GM19043 (cell line): ENCODE results near the gene RPP25L.

Experiments
- ATAC-seq: cut with Tn5 transposase; IDR thresholded peaks from one replicate; pipeline ENCODE4 v1.9.1; 2021; ENCODE audit warnings: low read depth; ENCODE audit not compliant: unreplicated experiment

RPP25L gene

DNA sequence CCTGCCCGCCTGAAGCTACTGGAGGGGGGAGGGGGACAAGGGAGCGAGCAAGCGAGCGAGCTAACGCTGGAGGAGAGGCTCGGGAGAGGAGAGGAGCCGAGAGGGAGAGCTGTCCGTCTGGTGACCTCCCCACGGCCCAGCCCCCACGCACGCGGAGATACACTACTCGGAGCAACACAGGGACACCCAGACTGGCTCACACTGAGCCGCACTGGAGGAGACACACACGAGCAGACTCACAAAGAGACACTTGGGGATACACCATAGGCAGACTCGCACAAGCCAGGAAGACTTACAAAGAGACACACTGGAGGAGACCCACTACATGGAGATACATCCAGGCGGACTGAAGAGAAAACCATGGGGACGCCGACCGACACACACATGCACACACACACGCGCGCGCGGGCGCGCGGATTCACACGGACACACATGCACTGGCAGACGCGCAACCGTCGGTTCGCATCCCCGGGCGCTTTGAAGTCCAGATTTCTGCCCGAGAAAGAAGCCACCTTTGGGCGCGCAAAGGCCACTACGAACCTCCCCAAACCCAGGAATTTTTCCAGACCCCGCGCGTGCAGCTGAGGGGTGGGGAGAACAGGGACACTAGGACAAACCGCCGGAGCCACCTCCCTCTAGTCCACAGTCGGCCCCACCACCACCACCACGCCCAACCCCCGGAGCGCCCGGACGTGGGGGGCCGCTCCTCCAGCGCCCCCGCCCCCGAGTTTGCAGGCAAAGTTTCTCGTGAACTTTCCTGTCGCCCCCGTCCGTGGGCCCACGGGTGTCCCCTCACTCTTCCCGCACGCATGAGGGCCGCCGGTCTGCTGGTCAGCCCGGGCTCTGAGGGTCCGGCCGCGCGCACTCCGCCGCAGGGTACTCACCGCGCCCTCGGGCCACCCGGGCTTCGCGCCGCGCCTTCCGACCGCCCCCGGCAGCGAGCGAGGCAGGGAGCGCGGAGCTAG lies 22.9 kb downstream of the RPP25L start:
- ATAC-seq: no peak

DNA sequence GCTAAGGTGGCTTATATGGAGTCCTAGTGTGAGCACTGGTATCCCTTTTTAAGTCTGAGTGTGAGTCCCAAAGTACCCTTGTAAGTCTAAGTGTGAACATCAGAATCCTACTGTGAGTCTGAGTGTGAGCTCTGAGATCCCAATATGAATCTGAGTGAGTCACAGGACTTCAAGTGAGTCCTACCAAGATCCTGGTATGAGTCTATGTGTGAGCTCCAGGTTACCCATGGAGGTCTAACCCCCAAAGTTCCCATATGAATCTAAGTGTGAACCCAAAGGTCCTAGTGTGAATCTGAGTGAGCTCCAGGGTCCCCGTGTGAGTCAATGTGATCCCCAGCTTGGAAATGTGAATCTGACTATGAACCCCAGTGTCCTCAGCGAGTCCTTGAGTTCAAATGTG lies 24.6 kb downstream of the RPP25L start:
- ATAC-seq: no peak

DNA sequence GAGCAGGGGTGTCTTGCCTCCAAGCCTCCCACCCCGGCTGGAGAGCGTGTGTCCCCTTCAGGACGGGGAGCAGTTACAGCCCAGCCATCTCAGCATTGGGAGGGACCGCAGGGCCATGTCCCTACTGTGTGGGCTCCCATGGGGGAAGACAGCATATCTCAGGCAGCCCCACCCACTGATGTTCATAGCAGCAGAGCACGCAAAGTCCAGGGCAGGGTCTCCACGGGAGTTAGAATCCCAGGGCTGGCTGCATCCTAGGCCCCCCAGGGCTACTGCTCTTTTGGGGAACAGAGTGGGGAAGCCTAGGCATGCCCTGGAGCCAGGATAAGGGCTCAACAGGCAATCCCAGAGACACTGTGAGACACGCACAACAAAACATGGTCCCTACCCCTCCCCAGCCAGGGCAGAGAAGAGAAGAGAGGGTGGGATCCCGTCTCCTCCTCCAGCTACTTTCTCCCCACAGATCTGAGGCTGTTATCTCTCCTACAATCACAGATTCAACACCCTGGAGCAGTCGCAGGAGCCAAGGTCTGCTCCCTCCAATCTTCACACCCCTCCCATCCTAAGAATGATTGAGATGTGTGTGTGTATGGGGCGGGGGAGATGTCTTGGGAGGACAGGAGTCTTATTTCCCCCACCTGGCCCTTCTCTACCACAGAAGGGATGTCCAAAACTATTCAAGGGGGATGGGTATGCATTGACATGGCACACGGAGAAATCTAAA lies 25.8 kb downstream of the RPP25L start:
- ATAC-seq: no peak

DNA sequence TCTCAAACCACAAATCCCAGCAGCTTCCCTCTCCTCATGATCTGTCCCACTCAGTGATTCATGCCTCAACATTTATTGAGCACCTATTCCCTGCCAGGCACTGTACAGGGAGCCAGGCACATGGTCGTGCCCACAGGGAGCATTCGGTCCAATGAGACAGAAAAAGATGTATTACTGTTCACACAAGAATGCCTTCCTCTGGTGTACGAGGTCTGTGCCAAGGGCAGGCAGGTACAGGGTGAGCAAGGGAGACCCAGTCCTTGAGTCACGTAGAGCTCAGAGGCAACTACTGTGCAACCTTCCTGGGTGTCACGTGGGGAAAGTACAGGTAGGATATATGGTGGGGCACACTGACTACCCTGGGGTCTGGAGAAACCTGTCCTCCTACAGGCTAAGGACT lies 26.9 kb downstream of the RPP25L start:
- ATAC-seq: no peak

DNA sequence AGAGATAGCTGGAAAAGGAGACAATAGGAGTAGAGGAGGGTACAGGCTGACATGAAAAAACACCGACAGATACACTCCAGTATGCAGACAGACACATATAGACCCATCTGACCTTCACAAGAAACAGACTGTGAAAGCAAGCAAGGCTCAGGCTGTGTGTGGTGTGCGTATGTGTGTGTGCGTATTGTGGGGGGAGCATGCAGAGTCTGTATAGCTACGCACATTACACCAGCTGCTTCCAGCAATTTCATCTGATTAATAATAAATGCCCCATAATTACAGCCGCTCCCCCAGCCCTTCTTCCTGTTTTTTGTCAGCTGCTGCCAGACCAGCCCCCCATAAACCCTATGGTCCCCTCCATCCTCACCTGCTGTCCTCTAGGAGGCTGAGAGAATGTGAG lies 29.1 kb downstream of the RPP25L start:
- no peak for ATAC-seq

DNA sequence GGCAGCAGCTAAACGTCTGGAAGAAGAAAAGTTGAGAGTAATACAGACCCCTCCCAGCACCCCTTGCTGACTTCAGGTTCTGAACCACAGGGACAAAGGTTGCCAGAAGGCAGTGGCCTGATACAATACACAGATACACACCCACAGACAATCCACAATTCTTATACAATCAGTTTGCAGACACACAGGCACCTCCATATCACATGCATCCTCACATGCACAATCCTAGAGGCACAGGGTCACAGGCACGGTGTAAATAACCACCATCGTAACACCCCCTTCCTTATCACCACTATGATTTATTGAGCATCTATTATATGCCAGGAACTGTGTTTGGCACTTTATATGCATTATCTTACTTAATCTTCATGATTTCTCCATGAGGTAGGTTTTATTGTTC lies 30.6 kb downstream of the RPP25L start:
- no peak for ATAC-seq

DNA sequence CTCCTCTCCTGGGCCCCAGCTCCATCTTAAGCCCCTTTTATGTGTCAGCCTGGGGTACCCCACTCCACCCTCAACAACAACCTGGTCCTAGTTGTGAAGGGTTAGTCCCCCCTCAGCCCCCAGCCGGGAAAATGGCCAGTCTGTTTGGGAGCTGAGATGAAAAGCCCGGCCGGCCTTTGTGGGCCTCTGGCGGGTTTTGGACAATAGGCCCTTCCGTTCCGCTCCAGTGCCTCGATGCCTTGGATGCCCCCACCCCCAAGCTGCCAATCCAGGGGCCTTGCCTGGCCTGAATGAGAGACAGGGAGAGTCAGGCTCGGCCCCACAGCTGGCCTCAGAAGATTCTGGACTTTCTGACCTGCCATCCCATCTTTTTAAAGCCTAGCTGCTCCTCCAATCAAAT lies 31.5 kb downstream of the RPP25L start:
- ATAC-seq: no peak

DNA sequence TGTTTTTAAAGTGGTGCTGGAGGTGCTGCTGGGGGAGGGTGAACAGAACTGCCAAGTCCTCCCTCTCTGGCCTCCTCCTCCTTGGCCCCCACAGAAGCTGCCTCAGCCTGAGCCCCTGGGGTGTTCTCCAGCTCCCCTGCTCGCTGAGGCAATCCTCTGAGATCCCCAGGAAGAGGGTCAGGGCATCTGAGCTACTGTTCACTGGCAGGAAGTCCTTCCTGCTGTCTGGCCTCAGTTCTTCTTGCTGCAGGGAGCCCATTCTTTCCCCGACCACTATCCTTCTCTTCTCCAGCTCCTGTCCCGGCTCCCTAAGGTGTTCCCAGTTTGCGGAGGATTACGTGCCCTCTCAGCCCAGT lies 32.1 kb downstream of the RPP25L start:
- ATAC-seq: no peak

DNA sequence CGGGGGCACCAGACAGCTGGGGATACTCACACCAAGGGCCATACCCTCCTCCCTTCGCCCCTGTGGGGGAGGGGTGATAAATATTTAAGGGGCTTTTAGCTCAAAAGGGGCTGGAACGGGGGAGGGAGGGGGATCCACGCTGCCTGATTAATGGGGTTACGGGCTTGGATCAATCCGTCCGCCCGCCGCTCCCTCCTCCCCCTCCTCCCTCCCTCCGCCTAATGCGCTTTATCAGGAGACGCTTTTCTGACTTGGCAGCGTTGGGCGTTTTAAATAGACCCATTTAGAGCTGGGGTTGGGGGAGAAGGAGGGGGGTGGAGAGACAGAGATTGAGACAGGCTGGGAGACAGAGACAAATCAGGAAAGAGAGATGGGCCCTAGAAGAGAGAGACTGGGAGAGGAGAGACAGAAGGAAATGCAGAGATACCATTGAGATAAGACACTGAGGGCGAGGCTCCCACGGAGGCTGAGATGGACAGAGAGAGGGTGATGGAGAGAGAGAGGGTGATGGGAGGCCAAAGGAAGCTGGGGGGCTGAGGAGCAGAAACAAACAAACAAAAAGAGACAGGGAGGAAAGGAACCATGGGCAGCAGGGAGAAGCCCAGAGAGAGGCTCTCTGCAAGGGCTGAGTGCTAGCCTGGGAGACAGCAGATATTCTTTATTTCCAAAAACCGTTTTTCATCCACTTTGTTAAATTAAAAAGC lies 32.6 kb downstream of the RPP25L start:
- ATAC-seq: no peak

DNA sequence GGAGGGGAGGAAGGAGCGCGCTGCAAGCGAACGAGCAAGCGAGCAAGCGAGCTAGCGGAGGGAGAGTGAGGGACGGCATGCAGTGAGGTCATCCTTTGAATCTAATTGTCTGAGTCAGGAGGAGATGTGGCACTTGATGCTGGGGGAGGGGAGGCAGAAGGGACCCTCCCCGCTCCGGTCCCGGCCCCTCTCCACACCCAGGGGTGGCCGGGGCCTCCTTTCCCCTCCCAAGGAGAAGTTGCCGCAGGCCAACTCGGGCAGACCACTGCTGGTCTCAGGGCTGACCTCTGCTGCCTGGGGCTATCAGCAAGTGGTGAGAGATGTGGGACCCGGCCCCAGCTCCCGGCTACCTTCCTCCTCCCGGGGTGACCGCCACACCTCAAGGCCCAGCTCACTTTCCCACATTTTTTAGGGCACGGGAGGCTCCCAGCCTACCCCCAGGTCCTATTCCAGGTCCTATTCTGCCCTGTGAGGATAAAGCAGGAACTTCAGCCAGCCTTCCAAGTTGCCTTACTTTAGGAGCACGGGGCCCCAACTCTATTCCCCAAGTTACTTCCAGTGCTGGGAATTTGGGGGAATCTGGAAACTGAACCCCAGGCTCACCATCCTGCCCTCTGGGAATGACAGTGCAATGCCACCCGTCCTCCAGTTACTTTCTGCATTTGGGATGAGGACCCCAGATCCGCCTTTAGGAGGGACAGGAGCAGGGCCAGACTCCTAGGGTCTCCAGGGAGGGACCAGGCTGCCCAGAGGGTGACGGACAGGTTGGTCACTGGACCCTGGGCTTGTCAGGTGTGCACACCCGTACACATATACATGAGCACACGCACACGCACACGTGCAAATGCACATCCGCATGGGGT lies 33.4 kb downstream of the RPP25L start:
- no peak for ATAC-seq

DNA sequence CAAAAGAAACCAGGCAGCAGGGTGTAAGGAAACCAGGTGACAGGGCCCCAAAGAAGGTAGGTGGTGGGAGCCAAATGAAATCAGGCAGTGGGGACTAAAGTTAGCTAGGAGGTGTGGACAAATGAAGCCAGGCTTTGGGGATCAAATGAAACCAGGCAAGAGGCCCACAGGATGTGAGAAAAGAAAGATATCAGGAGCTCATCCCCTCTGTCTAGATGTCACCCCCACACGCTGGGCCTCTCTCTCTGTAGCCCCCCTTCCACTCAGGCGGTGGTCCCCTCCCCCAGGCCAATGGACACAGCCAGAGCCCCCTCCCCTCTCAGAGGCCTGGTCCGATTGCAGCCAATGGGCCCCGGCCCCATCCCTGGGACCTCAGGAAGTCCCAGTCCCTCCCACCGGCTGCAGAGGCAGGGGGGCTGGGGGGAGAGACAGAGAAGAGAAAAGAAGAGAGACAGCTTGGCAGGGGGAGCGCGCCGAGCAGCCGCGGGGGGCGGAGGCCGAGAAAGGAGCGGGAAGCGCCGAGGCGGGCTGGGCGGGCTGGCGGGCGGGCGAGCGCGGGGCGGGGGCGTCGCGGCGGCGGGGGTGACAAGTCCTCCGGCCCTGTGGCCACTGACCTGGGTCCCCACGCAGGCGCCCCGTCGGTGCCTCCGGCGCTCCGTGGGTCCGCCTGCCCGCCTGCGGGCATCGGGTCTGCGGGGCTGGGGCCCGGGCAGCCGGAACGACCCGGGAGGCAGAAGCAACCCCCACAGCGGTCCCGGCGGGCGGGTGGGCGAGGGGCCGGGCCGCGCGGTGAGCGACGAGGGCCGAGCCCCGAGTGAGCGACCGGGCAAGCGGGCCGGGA lies 34.3 kb downstream of the RPP25L start:
- ATAC-seq: no peak

DNA sequence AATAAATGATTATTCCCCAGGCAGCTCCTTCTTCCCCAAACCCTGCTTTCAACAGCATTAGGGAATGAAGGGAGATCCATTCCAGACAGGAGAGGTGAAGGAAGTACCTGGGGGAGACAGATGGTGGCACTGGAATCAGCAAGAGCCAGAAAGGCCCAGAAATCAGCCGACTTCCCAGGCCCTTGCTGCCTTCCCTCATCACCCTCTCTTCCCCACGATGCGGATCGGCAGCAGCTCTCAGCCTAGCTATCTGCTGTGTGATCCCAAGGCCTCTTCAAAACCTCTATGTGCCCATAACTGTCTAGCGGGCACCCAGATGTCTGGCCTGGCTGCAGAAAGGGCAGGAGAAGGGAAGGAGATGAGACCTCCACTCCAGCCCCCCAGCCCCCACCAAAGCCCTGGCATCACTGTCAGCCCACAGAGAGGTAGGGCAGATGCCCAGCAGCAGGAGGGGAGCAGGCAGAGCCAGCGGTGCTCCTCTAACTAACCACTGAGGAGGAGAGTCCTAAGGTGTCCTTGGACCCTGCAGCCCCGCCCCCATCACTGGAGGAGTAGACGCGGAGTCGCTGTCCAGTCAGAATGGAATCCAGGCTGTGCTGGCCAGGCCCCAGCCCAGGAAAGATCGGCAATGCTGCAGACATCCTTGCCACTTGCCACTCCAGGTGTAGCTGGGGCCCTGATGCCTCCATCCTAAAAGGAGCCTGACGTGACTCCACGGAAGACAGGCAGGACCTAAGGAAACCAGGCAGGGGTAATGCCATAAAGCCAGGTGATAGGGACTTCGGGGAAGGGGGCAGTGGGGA lies 35.1 kb downstream of the RPP25L start:
- no peak for ATAC-seq

DNA sequence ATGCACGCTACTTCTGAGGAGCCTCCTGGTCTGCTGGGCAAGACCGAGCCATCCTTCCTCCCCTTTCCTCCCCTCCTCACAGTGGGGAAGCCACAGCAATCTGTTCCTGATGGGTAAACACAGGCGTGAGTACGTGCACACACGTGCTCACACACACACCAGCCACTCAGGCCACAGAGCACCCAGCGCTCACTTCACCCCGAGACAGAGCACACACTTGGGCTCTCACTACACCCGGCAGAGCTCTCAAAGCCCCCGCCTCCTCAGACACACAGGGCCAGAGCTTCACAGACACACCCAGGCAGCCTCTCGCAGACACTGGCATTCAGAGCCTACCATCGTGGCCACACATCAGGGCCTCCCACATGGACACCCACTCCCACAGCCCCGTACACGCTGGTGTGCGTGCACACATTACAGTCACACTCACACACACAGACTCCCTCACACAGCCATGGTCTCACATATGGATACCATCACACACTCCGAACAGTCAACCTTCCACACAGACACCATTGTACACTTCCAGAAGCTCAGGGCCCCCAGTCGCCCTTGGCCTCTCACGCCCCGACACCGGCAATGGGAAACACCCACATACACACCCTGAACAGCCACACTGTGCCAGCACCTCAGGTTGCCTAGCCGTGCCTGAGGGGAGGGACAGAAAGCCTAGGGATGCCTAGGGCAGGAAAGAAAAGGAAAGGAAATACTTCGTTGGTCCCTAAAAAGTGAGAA lies 35.9 kb downstream of the RPP25L start:
- no peak for ATAC-seq

DNA sequence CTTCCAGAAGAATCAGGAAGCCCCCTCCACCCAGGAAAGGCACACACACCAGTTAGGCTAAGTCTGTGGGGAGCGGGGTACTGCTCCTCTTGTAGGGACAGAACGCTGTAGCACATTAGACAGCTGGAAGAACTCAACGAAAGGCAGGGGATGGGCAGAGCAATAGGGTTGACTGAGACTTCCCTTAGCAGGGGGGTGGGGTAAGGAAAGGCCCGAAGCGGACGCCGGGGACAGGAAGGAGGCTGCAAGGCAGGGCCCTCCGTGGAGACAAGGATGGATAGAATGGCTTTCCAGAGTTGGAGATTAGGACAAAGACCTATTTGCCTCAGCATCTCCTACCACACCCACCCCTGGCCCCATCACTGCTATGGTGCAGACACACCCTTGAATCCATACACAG lies 36.7 kb downstream of the RPP25L start:
- no peak for ATAC-seq

DNA sequence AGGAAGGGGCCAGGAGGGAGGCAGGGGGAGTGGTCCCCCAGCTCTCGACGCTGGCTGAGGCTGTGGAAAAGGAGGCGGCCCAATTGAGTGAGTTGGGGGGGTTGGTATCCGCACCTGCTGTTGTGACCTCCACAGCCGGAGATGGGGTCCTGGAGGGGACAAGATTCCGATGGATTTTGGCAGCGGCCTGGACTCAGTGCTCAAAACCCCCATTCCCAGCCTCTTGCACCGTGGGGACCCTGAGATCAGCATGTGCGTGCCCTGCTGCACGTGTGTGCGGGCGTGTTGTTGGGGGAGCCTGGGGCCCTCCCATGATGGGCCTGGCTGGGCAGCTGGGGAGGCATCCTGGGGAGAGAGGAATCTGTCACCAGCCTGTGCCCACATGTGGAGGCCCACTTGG lies 37.3 kb downstream of the RPP25L start:
- ATAC-seq: no peak

DNA sequence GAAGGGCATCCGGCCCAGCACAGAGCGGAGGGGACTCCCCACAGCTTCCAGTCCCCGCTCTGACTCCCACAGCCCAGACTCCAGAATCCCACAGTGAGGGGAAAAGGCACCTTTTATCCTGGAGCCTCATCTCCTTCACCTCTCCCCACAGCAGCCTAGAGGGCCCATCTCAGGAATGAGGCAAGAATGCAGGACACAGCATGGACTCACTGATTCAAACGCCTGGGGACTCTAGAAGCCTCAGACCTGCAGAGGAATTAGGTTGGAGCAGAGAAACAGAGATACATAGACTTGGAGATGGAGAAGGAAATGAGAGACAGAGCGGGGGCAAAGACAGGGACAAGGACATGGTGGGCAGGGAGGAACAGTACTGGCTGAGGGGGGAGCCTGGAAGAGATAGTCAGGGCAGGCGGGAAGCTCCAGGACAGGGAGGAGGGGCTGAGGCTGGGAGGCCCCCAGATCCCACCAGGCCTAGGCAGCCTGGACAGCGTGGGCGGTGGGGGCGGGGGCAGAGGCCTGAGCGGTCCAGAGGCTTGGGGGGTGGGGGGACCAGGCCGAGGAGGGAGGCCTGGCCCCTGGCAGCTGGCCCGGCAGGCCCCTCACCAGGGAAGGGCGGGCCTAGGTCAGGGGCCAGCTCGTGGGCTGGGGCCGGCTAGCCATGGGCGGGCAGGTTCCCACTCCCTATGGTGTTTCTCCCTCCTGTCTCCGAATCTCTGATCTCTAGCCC lies 38.1 kb downstream of the RPP25L start:
- ATAC-seq: no peak

DNA sequence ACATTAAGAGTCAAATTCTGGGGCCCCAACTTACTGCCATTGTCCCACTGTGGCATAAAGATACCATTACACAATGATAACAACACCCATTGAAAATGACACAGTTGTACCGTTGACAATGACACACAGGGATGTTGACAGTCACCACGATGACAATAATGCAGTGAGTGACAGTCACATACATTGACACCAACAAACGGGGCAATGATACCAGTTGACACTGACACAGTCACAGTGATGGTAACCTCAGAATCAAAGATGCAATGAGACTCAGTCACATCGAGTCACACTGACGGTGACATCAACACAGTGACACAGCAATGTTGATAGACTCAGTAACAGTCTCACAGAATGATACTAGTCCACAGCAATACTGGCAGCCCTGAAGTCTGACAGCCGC lies 39.3 kb downstream of the RPP25L start:
- ATAC-seq: no peak
